Cerebellar nuclear complex (tissue), 1 donor: Measurements from ENCODE around the gene PDLIM1.

Source experiments
- DNase-seq, 2 experiments: peaks; one replicate each; lab custom pipeline; 2025; lab: John Stamatoyannopoulos, UW

The PDLIM1 gene

GRCh38 chr10:95314192-95314918 lies 23.6 kb upstream of the PDLIM1 start:
- DNase-seq: no peak

- no peak for DNase-seq
Measured at GRCh38 chr10:95312986-95313495, 22.2 kb upstream of the PDLIM1 start.

DNA sequence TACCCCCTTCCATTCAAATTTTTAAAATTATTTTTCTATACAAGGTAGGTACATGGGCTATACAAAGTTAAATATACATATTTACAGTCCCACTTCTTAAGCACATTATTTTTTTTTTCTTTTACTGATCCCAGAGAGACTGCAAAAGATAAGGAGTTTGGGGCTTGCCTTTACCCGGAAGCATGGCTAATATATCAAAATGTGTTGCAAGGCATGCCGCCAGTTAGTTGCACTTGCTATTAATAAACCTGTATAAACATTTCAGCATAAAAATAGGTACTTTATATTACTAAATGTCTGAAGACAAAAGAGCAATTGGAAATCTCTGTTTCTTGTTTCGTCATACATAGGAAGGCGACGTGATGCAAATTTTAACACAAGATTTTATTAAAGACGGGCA lies 21.5 kb upstream of the PDLIM1 start:
- no peak for DNase-seq

DNA sequence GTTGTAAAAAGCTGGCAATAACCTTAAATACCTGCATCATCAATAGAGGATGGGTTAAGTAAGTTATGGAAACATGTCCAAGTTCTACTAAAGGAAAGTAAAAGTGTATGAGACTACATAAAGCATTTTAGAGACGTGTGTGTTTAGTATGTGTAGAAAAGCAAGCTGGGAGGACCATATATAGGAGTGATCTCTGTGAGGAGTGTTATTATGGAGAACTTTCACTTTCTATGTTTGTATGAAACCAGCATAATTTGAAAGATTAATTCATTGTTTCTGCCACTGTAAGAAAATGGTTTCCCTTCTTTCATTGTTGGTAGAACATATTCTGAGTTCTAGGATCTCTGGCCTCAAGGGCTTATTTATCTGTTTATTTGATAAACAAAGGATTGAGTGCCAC lies 19.2 kb upstream of the PDLIM1 start:
- no peak for DNase-seq

DNA sequence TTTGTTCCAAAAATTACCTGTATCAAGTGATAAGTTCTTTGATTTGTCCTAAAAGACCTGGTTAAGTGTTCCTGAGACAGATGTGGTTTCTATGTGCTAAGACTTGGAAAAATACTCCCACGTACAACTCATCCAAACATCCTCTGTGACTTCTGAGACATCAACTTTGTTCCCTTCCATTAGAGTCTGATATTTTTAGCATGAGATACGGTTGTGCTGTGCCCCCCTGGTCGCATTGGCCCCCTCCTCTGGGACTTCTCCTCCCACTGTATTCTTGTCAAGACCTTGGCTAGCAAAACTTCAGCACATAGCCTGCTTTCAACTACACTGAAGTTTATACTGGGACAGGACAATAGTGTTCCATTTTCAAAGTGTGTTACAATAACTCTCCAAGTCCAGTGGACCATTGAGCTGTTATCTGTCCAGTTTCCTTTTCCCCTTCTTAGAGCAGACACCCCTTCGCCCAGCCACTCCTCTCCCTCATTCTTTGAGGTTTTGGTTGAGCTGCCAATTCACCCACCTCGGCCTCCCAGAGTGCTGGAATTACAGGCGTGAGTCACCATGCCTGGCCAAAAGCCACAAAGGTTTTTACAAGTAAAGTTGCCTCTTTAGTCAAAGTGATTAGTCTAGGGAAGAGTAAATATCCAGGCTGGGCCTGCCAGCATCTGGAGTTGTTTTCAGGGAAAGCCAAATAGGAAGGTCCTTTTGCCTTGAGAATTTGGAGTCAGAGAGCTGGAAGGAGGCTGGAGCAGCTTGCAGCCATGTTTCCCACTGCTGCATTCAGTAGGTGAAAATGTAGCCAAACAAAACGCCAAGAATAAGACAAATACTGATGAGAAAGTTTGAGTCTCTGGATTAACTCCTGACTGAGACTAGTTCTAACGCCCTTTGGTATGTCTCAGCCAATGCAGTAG lies 17.8 kb upstream of the PDLIM1 start:
- DNase-seq: no peak

DNA sequence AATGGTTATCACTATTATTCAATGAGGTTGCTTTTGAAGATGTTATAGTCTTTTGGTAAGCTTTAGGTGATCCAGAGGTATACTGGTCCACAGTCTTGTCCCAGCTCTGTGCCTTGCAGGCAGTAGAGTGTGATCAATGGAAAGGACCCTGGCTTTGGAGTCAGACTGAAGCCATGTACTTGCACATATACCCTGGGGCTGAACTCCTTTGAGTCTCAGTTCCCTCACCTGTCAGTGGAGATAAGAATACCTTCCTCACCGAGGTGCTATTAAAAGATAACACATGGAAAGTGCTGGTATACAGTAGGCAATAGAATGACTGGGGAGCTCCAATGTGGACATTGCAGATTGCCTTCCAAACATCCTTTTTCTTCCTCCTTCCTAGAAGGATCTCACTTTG lies 16.0 kb upstream of the PDLIM1 start:
- no peak for DNase-seq

DNA sequence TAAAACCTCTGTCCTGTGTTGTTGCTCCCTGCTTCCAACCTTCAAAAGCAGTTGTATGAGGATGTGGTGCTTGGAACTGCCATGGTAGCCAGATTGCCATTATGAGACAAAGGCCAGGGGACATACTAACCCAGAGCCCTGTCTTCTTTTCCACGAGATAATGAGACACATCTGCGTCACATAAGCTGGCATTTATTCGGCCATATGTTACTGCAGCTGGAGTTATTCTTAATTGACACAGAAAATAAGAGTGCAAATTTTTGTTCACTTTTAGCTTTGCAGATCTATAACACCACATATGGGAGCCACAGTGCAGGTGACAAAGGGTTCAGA lies 15.5 kb upstream of the PDLIM1 start:
- no peak for DNase-seq

DNA sequence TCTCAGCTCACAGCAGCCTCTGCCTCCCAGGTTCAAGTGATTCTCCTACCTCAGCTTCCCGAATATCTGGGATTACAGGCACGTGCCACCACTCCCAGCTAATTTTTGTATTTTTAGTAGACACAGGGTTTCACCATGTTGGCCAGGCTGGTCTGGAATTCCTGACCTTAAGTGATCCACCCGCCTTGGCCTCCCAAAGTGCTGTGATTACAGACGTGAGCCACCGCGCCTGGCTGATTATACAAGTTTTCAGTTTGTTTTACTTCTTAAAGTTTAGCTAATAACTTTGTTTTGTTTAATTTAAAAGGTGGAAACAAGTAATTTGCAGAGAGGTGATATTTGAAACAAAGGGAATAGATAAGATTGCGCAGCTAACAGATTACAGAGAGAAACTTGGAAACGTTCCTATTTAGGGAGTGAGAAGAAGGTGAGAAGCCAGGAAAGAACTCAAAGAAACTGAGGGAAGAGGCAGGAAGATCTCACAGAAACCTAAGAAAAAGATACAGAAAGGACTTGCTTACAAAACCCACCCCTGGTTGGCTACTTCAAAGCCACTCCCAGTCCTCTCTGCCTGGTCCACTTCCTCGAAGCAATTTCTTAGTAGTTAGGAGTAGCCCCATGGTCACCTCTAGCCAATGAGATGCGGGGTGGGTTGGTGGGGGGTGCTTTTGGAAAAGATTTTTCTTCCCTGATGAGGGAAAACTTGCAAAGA lies 15.0 kb upstream of the PDLIM1 start:
- DNase-seq: no peak

GRCh38 chr10:95304976-95305375 lies 14.2 kb upstream of the PDLIM1 start:
- no peak for DNase-seq

GRCh38 chr10:95304463-95304862 lies 13.7 kb upstream of the PDLIM1 start:
- DNase-seq: no peak

GRCh38 chr10:95303950-95304349 lies 13.1 kb upstream of the PDLIM1 start:
- no peak for DNase-seq

DNA sequence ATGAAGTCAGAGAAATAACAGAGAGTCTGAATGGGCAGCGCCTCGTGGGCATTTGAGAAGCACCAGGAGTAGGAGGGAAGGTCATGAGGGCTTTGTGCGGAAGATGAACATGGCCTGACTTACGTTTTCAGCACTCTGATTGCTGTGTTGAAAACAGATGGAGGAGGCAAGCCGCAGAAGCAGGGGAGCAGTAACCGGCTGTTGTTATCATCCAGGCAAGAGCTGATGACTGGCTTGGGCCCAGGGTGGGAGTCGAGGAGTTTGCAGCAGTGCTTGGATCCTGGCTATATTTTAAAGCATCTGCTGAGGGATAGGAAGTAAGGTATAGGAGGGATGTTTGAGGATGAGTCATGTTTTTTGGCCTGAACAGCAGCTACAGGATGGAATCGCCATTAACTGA lies 12.7 kb upstream of the PDLIM1 start:
- no peak for DNase-seq

- DNase-seq: no peak
Measured at GRCh38 chr10:95300022-95300539, 9.3 kb upstream of the PDLIM1 start.

DNA sequence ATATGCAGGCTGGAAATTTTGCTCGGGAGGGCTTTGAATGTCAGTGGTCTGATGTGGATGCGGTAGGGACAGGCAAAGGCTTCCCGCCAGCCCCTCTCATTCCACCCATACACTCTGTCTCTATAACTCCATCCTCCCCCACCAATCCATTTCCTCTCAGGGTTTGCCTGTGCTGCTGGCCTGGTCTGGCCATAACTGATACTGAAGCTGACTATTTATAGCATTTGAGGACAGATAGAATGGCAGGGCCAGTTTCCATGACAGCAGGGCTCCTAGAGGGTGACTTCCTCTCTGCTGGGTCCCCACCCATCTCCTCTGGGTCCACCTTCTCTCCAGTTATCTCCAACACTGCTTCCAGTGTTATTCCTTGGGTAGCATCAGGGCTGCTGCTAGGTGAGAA lies 6.6 kb upstream of the PDLIM1 start:
- DNase-seq: no peak

DNA sequence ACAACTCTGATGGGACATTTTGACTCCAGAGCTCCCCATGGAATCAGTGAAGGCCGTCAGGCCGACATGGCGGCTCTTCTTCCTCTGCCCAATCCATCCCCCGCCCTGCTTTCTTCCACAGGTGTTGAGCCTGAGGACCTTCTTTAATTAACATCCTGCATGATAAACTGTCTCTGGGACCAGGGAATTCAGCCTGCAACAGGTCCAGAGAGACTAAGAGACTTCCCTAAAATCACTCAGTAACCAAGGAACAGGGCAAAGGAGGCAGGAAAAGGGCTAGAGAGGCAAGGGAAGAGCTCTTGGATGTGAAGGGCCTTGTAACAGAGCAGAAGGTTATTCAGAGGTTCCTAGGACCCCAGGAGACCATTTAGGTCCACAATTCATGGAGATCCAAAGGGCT lies 6.0 kb upstream of the PDLIM1 start:
- DNase-seq: no peak

DNA sequence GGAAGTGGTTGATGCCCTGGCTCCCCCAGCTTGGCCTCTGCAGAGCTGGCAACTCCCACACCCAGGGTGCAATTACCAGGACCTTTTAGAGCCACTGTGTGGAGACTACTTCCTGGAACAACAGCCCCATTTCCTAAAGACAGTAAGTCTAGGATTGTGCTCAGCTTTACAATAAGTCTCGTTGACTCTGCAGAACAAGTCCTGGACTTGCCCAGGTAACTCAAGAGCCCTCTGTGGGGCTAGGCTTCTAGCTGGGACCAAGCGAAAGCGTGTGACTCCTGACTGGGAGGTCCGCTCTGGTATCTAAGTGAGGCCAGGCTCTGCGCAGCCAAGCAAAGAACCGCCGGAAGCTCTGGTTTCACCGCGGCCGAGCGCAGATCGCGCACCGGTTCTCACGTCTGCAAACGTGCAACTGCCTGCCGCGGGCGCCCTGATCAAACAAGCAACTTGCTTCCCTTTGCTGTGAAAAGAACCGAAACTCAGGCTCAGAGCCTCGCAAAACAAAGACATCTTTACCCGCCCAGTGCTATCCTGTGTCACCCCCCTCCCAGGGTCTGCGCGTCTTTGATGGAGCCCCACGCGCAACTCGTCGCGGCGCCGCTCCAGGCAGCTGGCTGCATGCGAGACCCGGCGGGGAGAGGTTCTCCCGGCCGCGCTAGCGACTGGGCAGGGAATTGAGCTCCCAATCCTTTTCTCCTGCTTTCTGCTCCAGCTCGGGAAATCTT lies 4.4 kb upstream of the PDLIM1 start:
- DNase-seq: no peak

GRCh38 chr10:95293631-95294030 lies 2.8 kb upstream of the PDLIM1 start:
- DNase-seq: no peak

GRCh38 chr10:95291365-95292039 lies 699 bp upstream of the PDLIM1 start:
- DNase-seq: no peak

DNA sequence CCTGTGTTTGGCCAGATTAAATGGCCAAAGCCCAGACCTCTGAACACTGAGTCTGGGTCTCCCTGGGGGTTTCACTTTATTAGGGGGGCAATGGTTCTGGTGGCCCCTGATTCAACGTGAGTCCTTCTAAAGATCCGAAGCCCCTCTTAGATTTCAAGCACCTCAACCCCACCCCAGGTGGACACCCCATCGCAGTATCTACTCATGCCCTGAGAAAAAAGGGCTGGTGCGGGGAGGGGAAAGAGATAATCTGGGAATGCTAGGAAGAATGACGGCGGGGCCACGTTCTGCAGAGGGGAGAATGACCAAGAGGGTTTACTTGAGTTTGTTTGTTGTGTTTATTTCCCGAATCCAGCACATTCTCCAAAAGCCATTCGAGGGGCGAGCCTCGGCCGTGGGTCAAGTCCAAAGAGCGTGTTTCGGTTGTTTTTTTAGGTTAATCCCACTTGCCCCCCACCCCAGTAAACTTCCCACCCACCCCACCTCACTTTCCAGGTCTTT lies 832 bp downstream of the PDLIM1 start:
- no peak for DNase-seq

DNA sequence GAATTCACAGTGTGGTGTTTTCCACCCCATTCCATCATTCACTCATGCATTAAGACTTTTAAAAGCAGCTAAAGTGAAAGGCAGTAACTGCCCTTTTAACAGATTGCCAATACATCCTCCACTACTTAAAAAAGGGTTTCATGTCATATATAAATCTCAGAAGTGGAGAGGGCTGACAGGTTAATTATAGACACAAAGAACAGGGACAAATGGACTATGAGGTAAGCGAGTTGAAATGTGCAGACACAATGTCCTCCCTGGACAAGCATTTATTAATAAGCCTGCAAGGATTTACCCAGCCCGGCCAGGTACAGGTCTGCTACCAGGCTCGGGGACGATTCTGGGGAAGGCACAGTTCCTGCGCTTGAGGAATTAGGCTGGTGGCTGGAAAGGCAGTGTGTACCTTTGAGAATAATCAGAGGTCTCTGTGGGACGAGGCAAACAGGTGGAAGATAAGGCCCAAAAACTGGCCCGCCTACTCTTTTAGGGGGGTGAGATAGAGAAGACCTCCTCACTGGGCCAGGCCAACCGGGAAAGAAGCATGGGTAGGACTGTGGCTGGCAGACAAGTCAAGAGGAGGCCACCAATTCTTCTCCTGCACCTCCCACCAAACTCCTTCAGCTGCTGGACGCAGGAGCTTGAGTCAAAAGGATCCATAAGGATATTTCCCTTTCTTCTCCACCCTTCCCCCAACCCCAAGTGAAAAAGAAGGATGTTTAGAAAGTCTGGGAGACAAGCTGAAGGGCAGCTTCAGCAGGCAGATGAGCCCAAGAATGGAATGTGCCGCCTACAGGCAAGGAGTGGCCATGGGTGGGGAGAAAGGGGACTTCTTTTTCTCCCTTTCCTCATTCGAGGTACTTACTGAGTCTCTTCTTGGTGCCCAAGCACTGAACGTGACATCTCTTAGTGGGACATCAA lies 1.5 kb downstream of the PDLIM1 start:
- no peak for DNase-seq
